HG03439 (cell line): ENCODE data around the gene PAFAH1B2.

Experiments
- ATAC-seq: cut with Tn5 transposase; IDR thresholded peaks from one replicate; pipeline ENCODE4 v1.9.1; 2021; ENCODE audit warnings: mild to moderate bottlenecking, moderate library complexity; ENCODE audit not compliant: unreplicated experiment

PAFAH1B2 gene

DNA sequence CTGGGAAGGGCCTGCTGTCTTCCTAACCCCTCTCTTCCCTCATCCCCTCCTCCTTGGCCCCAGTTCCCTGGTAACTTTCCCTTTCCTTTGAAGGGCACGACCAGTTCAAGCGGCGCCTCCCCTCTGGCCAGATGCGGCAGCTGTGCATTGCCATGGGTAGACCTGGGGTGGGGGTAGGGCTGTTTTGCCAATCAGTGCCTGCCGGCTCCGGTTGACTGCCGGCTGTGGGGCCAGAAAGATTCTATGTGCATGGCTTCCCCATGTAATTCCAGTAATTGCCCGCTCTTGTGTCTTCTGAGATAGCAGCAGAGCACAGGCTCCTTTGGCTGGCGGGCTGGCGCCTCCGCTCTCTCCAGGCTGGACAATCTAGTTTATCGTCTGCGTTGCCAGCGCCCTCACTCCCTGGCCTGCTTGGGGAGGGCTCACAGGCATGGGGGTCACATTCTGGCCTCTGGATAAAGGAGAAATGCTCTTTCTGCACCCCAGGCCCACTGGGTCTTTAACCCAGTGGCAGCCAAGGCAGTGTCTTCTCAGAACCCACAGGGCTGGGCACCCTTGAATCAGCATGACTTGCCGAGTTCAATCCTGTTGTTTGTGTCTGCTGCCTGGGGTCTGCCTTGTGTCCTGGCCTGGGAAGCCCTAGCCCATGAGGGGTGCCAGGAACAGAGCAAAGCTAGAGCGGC is 43.9 kb downstream of the PAFAH1B2 start:
- no peak for ATAC-seq

DNA sequence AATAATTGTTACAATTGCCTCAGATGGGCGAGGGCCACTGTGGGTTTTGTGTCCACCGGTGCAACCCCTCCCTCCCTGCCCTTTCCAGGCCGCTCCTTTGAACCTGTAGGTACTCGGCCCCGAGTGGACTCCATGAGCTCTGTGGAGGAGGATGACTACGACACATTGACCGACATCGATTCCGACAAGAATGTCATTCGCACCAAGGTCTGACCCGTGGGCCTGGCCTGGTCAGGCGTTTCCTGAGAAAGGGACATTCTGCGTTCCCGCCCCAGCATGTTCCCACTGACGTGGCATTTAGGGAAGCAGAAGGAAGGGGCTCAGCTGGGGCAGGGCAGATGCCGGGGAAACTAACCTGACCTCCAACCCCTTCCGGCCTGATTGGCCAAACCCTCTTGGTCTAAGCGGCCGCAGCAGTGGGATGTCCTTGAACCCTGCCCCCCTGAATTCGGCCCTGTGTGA is 44.6 kb downstream of the PAFAH1B2 start:
- ATAC-seq: no peak

- ATAC-seq: no peak
Measured at GRCh38 chr11:117189191-117189940, 45.3 kb downstream of the PAFAH1B2 start.

- no peak for ATAC-seq
Measured at GRCh38 chr11:117189941-117190544, 46.0 kb downstream of the PAFAH1B2 start.

- ATAC-seq: no peak
Measured at GRCh38 chr11:117191680-117192400, 47.8 kb downstream of the PAFAH1B2 start.

DNA sequence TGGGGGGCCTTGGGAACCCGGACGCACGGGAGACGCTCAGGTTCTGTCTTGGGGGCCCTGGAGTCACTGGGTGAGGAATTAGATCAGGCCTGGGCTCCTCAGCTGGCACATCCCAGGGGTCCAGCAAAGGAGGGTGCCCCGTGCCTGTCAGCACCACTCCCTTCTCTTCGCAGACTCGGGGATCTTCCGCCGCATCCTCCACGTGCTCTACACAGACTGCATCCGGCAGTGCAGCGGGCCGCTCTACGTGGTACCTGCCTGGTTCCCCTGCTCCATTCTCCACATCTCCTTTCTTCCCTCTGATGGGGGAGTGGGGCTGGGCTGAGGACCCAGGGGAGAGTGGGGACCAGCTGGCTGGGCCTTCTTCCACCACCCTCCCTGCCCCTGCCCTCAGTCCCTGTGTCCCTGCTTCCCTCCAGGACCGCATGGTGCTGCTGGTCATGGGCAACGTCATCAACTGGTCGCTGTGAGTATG is 48.4 kb downstream of the PAFAH1B2 start:
- no peak for ATAC-seq

DNA sequence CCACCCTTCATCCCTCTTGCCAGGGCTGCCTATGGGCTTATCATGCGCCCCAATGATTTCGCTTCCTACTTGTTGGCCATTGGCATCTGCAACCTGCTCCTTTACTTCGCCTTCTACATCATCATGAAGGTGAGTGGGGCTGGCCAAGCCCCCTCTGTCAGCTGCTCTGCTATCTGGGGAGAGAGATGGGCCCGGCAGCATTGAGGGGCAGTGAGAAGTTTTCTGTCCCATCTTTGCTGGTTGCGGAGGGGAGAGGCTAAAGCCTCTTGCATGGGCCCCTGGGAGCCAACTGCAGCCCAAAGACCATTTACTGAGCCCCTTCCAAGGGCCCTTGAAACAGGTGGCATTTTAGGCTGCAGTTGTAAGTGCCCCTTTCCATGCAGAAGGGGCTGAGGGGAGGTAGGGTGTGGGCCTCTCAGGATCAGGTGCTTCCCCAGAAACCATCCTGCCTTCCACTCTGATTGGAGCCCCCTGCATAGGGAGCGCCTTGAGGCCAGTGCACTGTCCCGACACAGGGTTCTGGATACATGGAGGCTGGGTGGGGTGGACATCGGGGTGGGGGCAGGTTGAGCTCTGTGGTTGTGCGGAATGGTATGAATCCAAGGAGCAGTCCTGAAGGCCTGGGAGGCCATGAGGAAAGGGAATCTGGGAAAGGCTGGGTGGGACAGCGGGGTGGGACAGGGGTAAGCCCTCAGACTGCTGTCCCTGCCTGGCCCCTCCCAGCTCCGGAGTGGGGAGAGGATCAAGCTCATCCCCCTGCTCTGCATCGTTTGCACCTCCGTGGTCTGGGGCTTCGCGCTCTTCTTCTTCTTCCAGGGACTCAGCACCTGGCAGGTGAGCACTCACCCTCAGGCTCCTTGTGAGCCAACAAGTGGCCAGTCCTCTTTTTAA is 49.3 kb downstream of the PAFAH1B2 start:
- ATAC-seq: no peak

GRCh38 chr11:117194267-117194666 is 50.2 kb downstream of the PAFAH1B2 start:
- no peak for ATAC-seq

- no peak for ATAC-seq
Measured at GRCh38 chr11:117195258-117195657, 51.2 kb downstream of the PAFAH1B2 start.

- ATAC-seq: no peak
Measured at GRCh38 chr11:117195761-117196160, 51.7 kb downstream of the PAFAH1B2 start.

- ATAC-seq: no peak
Measured at GRCh38 chr11:117197006-117197405, 52.9 kb downstream of the PAFAH1B2 start.

GRCh38 chr11:117197516-117198456 is 53.7 kb downstream of the PAFAH1B2 start:
- ATAC-seq: no peak

- ATAC-seq: no peak
Measured at GRCh38 chr11:117198613-117199012, 54.5 kb downstream of the PAFAH1B2 start.

- ATAC-seq: no peak
Measured at GRCh38 chr11:117199053-117199915, 55.2 kb downstream of the PAFAH1B2 start, which contains the start of gene TAGLN. TAGLN (plus strand) TSS chr11:117199370; CDS start chr11:117203014, 3,644 bp downstream.

DNA sequence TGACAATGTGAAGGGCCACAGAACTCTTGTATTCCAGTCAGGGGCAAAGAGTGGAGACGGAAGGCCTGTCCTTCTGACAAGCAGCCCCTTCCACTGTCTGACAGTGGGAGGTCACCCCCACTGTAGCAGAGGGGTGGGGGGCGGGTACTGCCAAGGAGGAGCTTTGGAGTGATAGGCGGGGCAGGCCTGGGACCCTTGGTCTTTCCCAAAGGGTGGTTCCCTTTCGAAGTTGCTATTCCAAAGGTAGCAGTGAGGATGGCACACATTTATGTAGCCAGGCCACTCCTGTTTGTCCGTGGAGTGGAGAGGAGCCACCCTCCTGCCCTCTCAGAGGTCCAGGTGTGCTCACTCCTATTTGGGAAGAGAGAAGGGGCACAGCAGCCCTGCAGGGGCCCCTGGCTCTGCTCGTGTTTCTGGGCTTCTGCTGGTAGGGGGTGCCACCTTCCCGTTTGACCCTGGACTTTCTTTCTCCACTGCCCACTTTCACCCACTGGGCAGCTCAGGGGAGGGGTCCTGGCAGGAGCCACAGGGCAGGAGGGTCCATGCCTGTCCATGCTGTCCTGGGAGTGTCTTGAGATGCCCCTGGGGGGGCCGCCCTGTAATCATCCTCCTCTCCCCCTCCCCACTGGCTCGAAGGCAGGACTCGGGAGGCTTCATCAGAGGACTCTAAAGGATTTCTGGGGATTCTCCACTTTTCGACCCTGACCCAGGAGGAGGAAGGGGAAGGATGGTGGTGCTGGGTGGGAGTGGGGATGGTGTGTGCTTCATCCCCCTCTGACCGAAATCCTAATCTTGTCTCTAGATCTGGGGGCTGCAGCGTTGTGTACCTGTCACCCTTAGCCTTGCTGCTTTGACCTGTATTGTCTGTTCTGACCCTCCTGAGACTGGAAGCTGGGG is 56.1 kb downstream of the PAFAH1B2 start:
- no peak for ATAC-seq

DNA sequence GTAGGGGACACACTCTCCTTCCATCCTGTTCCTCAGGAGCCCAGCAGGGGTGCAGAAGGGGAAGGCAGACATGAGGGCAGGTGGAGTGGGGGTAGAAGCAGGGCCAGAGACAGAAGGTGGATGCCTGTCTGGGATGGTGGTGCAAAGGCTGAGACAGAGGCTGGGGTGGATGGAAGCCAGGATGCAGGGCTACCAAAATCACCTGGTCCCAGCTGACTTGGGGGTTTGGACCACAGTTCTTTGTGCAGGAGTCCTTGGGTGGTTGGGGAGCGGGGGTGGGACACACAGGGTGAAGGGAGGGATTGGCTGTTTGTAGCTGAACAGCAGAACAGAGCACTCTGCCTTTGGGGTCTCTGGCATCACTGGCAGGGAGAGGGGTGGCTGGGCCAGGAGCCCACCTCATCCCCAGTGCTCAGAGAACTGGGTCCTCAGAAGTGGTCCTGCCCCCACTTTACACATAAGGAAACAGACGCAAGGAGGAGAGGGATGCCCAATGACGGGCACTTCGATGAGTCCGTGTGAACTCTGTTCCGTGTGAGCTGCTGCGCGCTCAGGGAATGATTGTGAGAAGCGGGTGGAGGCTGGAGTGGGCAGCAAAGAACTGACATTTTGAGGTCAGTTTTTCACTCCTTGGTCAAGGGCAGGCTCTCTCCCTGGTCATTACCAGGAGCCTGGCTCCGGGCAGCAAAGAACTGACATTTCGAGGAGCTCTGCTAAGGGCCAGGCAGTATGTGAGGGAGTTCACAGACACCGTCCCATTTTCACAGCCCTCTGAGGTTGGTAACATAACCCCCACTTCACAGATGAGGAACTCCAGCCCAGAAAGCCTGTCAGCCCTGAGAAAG is 56.9 kb downstream of the PAFAH1B2 start:
- no peak for ATAC-seq
